Hematopoietic multipotent progenitor cell treated with erythropoietin and hydrocortisone succinate and interleukin-3 and kit ligand, for 8 days (in vitro differentiated cells): ENCODE measurements around the gene BNC2.

Source experiments
- DNase-seq: peaks from one replicate; pipeline ENCODE4 v3.0.0-alpha.2; 2015

BNC2 gene

GRCh38 chr9:16622541-16622940, 247.9 kb downstream of the BNC2 start:
- DNase-seq, result no peak

GRCh38 chr9:16619914-16620520, 250.5 kb downstream of the BNC2 start:
- DNase-seq, result no peak

- no peak for DNase-seq
Observed at GRCh38 chr9:16619402-16619801, 251.1 kb downstream of the BNC2 start.

- DNase-seq, result no peak
Observed at GRCh38 chr9:16618524-16618923, 251.9 kb downstream of the BNC2 start.

GRCh38 chr9:16616686-16617085, 253.8 kb downstream of the BNC2 start:
- no peak for DNase-seq

- DNase-seq, result no peak
Observed at GRCh38 chr9:16615451-16615850, 255.0 kb downstream of the BNC2 start.

- DNase-seq, result no peak
Observed at GRCh38 chr9:16613605-16614004, 256.9 kb downstream of the BNC2 start.

GRCh38 chr9:16613051-16613450, 257.4 kb downstream of the BNC2 start:
- DNase-seq, result no peak

GRCh38 chr9:16612627-16613026, 257.8 kb downstream of the BNC2 start:
- no peak for DNase-seq

- no peak for DNase-seq
Observed at GRCh38 chr9:16611983-16612382, 258.5 kb downstream of the BNC2 start.

- DNase-seq, result no peak
Observed at GRCh38 chr9:16611001-16611400, 259.5 kb downstream of the BNC2 start.

- no peak for DNase-seq
Observed at GRCh38 chr9:16610538-16610937, 259.9 kb downstream of the BNC2 start.

- DNase-seq, result no peak
Observed at GRCh38 chr9:16608906-16609305, 261.6 kb downstream of the BNC2 start.

- DNase-seq, result no peak
Observed at GRCh38 chr9:16602494-16602893, 268.0 kb downstream of the BNC2 start.

GRCh38 chr9:16601991-16602390, 268.5 kb downstream of the BNC2 start:
- no peak for DNase-seq

- DNase-seq, result no peak
Observed at GRCh38 chr9:16598316-16598715, 272.2 kb downstream of the BNC2 start.

- DNase-seq, result no peak
Observed at GRCh38 chr9:16597136-16597535, 273.3 kb downstream of the BNC2 start.

GRCh38 chr9:16595227-16595626, 275.2 kb downstream of the BNC2 start:
- no peak for DNase-seq

- no peak for DNase-seq
Observed at GRCh38 chr9:16594787-16595186, 275.7 kb downstream of the BNC2 start.

- DNase-seq, result no peak
Observed at GRCh38 chr9:16593746-16594145, 276.7 kb downstream of the BNC2 start.

- no peak for DNase-seq
Observed at GRCh38 chr9:16591092-16591491, 279.4 kb downstream of the BNC2 start.

GRCh38 chr9:16585591-16585990, 284.9 kb downstream of the BNC2 start:
- DNase-seq, result no peak

GRCh38 chr9:16579872-16580432, 290.5 kb downstream of the BNC2 start:
- DNase-seq, result no peak

- DNase-seq, result no peak
Observed at GRCh38 chr9:16575986-16576245, 294.6 kb downstream of the BNC2 start.

- DNase-seq, result no peak
Observed at GRCh38 chr9:16575142-16575985, 295.1 kb downstream of the BNC2 start.
